Measurements from ENCODE around the gene TACC3.

Gene TACC3

DNA sequence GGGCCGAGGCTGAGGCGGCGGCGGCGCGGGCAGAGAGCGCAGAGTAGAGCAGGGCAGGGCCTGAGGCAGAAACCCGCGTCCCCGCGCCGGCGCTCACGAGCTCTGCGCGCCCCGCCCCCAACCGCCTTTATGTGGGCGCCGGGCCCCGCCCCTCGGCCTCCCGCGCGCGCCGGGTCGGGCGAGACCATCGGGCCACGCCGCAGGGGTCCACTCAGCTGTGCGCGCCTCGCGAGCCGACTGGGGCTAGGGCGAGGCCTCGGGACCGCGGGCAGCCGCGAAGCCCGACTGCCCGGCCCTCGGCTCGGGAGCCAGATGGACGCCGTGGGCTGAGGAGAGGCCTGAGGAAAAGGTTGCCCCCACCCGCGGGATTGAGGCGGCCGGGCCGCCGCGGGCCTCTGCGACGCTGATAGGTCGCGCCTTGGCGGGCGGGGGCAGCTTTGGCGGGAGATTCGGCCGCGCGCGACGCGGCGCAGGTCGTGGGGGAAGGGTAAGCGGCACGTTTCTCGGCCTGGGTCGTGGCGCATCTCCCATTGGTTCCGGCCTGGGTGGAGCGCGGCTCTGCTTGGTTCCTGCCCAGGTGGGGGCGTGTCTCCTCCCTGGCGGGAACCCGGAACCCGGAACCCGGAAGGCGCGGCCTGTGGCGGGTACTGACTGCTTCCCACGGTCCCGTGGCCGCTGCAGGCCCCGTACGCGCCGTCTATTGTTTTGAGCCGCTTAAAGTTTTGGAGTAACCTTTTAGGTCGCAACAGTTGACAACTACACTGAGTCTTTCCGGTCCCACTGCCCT, 8.9 kb upstream of the TACC3 start, which contains the start of gene SLBP:
TSS of gene SLBP (minus strand) at position 104 of the 787 bp plus-strand sequence. CDS start 131 bp downstream, outside the sequence.
- TF ChIP-seq, protein P1, sequence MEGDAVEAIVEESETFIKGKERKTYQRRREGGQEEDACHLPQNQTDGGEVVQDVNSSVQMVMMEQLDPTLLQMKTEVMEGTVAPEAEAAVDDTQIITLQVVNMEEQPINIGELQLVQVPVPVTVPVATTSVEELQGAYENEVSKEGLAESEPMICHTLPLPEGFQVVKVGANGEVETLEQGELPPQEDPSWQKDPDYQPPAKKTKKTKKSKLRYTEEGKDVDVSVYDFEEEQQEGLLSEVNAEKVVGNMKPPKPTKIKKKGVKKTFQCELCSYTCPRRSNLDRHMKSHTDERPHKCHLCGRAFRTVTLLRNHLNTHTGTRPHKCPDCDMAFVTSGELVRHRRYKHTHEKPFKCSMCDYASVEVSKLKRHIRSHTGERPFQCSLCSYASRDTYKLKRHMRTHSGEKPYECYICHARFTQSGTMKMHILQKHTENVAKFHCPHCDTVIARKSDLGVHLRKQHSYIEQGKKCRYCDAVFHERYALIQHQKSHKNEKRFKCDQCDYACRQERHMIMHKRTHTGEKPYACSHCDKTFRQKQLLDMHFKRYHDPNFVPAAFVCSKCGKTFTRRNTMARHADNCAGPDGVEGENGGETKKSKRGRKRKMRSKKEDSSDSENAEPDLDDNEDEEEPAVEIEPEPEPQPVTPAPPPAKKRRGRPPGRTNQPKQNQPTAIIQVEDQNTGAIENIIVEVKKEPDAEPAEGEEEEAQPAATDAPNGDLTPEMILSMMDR (IDR thresholded peaks at IDR 0.05; ENCODE audit: borderline replicate concordance, control extremely low read depth, extremely low read depth, insufficient read depth, missing control alignments) = no peak
- in situ Hi-C loops (cut with MboI; ENCODE audit: low sequenced_read_pairs, unreplicated experiment) = no loop called here
- DNase-seq (ENCODE audit: low spot score) = peak; percentile 98

DNA sequence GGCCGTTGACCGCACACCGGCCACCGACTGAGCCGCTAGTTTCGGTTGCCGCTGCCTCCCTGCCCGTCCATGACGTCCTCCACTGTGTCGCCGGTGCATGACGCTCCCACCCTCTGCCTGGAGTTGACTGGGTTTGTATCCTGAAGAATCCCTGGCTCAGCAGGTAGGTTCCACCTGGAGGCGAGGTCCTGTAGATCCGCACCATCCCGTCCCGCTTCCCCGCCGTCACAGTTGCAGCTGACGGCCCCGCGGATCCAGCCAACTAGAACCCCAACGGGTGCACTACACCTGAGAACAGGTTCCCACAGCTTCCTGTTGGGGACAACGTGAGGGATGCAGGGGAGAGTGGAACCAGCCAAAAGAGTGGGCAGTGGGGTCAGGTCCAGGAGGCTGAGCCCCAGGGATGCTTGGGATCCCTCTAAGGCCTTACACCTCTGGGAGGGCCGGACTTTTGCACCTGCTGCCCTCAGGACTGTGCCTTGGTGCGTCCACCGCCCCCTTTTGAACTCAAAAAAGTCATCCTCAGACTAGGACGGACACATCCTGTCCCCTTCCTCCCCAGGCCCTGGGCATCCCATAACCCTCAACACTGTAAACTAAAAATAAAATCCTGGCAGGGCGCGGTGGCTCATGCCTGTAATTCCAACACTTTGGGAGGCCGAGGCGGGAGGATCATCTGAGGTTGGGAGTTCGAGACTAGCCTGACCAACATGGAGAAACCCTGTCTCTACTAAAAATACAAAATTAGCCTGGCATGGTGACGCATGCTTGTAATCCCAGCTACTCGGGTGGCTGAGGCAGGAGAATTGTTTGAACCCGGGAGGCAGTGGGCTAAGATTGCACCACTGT, 8.1 kb upstream of the TACC3 start:
- in situ Hi-C loops (cut with MboI; ENCODE audit: low sequenced_read_pairs, unreplicated experiment) = no loop called here
- TF ChIP-seq, protein P1 (IDR thresholded peaks at IDR 0.05; ENCODE audit: borderline replicate concordance, control extremely low read depth, extremely low read depth, insufficient read depth, missing control alignments) = no peak
- no peak for DNase-seq (ENCODE audit: low spot score)

DNA sequence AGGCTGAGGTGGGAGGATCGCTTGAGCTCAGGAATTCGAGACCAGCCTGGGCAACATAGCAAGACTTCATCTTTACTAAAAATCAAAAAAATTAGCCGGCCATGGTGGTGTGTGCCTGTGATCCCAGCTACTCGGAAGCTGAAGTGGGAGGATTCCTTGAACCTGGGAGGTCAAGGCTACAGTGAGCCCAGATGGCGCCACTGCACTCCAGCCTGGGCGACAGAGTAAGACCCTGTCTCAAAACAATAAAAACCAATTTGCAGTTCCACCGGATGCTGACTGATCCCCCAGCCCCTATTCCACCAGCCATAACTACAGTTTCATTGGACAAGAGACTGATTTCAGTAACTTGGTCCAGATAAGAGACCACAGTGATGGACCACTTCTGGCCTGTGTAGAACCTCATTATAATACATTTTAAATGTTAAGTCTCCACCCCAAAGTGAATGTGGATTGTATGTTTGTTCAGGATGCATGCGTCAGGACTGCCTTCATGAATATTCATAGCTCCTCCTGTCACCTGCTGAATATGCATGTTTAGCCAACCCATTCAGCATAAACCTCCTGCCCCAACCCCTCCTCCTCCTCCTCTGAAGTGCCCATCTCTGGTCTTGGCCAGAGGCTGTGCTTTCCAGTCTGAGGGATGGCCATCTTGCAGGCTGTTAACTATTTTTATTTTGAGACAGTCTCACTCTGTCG, 6.9 kb upstream of the TACC3 start:
- in situ Hi-C loops (cut with MboI; ENCODE audit: low sequenced_read_pairs, unreplicated experiment) = no loop called here
- TF ChIP-seq, protein P1 (IDR thresholded peaks at IDR 0.05; ENCODE audit: borderline replicate concordance, control extremely low read depth, extremely low read depth, insufficient read depth, missing control alignments) = no peak
- no peak for DNase-seq (ENCODE audit: low spot score)

DNA sequence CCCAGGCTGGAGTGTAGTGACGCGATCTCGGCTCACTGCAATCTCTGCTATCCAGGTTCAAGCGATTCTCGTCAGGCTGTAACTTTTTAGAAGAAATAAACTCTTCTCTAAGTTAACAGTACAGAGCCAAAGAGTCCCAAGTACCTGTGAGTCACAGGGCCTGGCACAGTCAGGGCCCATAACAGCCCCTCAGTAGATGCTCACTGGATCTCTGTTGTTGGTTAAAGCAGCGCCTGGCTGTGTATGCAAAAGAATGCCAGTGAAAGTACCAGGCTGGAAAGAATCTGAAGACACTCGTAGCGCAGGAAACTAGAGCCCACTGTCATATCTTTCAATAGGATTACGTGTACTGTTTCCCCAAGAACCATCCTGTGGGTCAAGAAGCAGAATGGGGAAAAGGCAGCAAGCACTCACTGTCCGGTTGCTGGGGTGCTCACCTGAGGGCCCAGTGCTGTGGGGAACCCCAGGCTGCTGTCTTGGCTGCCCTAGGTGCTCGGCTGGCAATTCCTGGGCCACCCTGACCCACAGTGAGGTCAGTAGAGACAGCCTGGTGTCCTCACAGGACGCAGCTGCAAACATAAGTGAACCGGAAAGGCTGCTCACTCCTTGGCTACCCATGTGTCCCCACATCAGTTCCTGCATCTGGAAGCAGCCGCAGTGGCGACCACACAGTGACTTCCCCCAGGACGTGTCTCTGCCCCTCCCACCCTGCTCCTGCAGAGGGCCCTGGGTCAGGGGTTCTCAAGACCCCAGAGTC, 6.1 kb upstream of the TACC3 start:
- peak; percentile 53 for DNase-seq (ENCODE audit: low spot score)
- TF ChIP-seq, protein P1 (IDR thresholded peaks at IDR 0.05; ENCODE audit: borderline replicate concordance, control extremely low read depth, extremely low read depth, insufficient read depth, missing control alignments) = no peak
- in situ Hi-C loops (cut with MboI; ENCODE audit: low sequenced_read_pairs, unreplicated experiment) = no loop called here

DNA sequence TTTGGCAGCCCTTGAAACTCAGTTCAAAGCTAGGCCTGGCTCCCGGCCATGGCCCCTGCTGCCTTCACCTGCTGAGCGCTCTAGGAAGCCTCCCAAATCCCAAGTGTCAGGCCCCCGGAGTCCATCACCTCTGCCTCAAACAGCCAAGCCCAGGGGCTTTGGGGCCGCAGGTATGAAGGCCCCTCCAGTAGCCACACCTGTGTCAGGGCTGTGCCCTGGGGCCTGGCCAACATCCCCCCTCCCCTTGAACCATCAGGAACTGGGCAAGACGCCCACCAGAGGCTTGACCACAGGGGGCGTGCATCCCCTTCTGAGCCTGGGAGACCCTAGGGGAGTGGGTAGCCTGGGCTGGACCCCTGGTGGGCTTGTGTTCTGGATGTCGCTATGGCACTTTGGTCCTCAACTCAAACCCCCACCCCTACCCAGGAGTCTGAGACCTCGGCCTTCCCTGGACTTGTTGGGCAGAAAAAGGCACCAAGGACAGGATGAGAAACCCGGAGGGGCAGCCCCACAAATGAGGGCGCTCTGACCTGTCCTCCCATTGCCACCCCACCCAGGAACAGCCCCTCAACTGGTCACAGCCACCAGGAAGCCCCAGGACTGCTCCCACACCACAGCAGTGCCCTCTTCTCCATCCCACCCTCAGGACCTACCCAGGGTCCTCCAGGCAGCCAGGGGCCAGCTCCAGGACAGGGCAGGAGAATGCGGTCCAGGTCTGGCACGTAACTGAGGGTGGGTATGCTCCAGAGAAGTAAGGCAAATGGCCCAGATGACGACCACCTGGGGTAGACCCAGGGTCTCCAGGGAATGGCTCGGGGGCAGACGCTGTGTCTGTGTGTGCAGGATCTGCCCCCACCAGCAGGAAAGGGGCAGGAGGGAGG, 5.0 kb upstream of the TACC3 start:
- in situ Hi-C loops (cut with MboI; ENCODE audit: low sequenced_read_pairs, unreplicated experiment) = no loop called here
- DNase-seq (ENCODE audit: low spot score) = no peak
- TF ChIP-seq, protein P1 (IDR thresholded peaks at IDR 0.05; ENCODE audit: borderline replicate concordance, control extremely low read depth, extremely low read depth, insufficient read depth, missing control alignments) = no peak
